ENCODE measurements around the gene ZMYND10. TPM values are rescaled to one million over a fixed set of nuclear protein-coding genes. Genes with fewer than 3 reads are reported as not detected.

The ZMYND10 gene
- polyA plus RNA-seq, 1 donor (not counting 4 experiments of a cell fraction or from before 2014, with no cell fraction given) = 0.21 TPM

DNA sequence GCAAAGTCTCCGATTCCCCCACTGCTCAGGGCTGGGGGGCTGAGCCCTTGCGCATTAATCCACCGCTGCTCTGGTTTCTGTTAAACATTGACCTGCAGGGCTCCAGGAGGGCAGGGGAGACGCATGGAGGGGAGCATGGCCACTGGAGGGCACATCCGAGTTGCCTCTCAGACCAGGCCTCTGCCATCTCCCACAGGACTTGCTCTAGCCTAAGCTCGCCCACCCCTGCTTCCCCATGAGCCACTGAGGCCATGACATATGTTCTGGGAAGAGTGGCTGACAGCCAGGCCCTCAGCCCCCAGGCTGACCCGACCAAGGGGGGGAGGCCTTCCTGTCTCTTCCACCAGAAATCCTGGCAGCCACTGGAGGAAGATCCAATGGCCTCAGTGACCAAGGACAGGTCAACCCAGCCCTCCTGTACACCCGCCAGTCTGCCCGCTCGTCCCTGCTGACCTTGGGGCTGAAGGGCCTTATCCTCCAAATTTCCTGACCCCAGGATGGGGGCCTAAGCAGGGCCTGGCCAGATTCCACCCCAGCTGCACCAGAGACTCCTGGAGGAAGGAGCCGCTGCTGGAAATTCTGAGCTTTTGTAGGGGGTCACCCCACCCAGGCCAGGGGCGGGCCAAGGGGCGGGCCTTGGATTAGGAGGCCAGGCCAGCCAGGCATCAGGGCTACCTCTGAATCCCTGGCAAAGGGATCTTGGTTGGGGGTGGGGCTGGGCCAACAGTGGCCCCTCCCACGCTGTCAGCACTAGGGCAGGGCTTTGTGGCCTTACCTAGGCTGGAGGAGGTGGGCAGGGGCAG is 42.3 kb downstream of the ZMYND10 start, which contains the start of gene HYAL1:
HYAL1 (minus strand) TSS at position 562 of the 803 bp plus-strand sequence. CDS start 618 bp downstream, outside the sequence.
- Histone ChIP-seq H3K9ac (ENCODE audit: control insufficient read depth, extremely low read depth, insufficient read depth, low read length) (peak within 1 kb of the TSS; percentile 41), H3K27ac (ENCODE audit: control insufficient read depth, insufficient read depth, low read length) (peak within 1 kb of the TSS; percentile 60), H3K79me2 (ENCODE audit: control insufficient read depth, insufficient read depth, low read length) (peaks cover 8% of the 10 kb centered on the region), H3K9me1 (ENCODE audit: control insufficient read depth, extremely low read depth, insufficient read depth, low read length) (peaks cover 3% of the 10 kb centered on the region), H4K20me1 (ENCODE audit: control insufficient read depth, extremely low read depth, insufficient read depth, low read length) (no peaks in the 10 kb centered on the region), H3K9me3 (ENCODE audit: control insufficient read depth, low read depth, low read length) (no peaks in the 10 kb centered on the region), H3K27me3 (ENCODE audit: control insufficient read depth, extremely low read depth, insufficient read depth, low read length) (no peaks in the 10 kb centered on the region), H3K36me3 (ENCODE audit: control insufficient read depth in 2 of 2, extremely low read depth in 1 of 2, insufficient read depth in 2 of 2, low read length in 2 of 2) (no peaks in the 10 kb centered on the region), H3K4me2 (ENCODE audit: control insufficient read depth, extremely low read depth, insufficient read depth, low read depth, low read length) (peak within 1 kb of the TSS; percentile 37), H2AFZ (ENCODE audit: control insufficient read depth, low read length) (no peak within 1 kb of the TSS), H3K4me3 (ENCODE audit: control insufficient read depth in 2 of 3, extremely low read depth in 1 of 3, insufficient read depth in 2 of 3, low read depth in 1 of 3, low read length in 3 of 3) (peak within 1 kb of the TSS in 2 of 3 experiments; percentile 11 to 14), H3K4me1 (ENCODE audit: control insufficient read depth, extremely low read depth, insufficient read depth, low read length) (peaks cover 36% of the 10 kb centered on the region)
- TF ChIP-seq EZH2 (IDR thresholded peaks at IDR 0.05; ENCODE audit: low read length) (no peak), CTCF (optimal IDR thresholded peaks at IDR 0.05 in 1 of 3, IDR thresholded peaks at IDR 0.05 in 1 of 3, conservative IDR thresholded peaks at IDR 0.05 in 1 of 3; ENCODE audit: extremely low read depth in 1 of 3, insufficient read depth in 2 of 3, low read length in 3 of 3) (peak in 2 of 3 experiments; percentile 12 to 26)
- DNase-seq (ENCODE audit: low read depth, low spot score) = no peak
- FAIRE-seq = peak; percentile 13
- dilution Hi-C loops (cut with MboI; ENCODE audit: extremely low pct_ligation_motif_present, low sequenced_read_pairs) = no loop called here

DNA sequence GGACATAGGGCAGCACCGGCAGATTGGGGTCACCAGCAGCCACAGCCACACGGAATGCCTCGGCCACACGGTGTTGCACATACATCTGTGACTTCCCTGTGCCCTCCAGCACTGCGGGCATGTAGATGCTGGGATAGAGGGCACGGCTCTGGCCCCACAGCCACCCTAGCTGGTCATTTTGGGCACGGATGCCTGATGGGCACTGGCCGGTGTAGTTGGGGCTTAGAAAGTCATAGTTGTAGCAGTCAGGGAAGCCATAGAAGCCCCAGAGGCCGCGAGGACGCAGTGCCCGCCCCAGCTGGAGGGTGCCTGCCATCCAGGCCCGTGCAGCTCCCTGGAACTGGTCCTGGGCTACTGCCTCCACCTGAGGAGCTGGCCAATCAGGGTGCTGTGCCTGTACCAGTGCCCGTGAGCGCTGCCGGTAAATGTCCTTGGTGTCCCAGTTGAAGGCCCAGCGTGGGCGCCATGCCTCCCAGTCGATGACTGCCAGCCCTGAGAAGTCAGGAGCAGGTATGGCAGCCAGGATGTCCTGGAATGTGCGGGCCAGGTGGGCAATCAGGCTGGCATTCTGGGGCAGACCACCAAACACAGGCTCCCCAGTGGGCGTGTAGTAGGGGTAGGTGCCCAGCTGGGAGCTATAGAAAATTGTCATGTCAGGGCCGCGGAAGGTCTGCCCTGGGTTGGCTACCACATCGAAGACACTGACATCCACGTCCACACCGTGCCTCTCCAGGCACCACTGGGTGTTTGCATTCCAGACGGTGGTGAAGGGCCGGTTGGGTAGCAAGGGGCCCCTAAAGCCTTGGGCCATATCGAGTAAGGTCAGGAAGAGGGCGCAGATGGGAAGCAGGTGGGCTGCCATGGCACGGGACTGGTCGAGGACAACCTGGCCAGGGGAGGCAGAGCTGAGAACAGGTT is 43.2 kb downstream of the ZMYND10 start:
- DNase-seq (ENCODE audit: low read depth, low spot score) (no peak), FAIRE-seq (no peak)
- Histone ChIP-seq H2AFZ (ENCODE audit: control insufficient read depth, low read length) (no peak overlapping the region), H3K27me3 (ENCODE audit: control insufficient read depth, extremely low read depth, insufficient read depth, low read length) (no peaks in the 10 kb centered on the region), H3K36me3 (ENCODE audit: control insufficient read depth in 2 of 2, extremely low read depth in 1 of 2, insufficient read depth in 2 of 2, low read length in 2 of 2) (no peaks in the 10 kb centered on the region), H3K9ac (ENCODE audit: control insufficient read depth, extremely low read depth, insufficient read depth, low read length) (no peak overlapping the region), H4K20me1 (ENCODE audit: control insufficient read depth, extremely low read depth, insufficient read depth, low read length) (no peaks in the 10 kb centered on the region), H3K9me1 (ENCODE audit: control insufficient read depth, extremely low read depth, insufficient read depth, low read length) (peaks cover 5% of the 10 kb centered on the region), H3K79me2 (ENCODE audit: control insufficient read depth, insufficient read depth, low read length) (peaks cover 9% of the 10 kb centered on the region), H3K27ac (ENCODE audit: control insufficient read depth, insufficient read depth, low read length) (peak overlapping the region; percentile 60), H3K4me2 (ENCODE audit: control insufficient read depth, extremely low read depth, insufficient read depth, low read depth, low read length) (peak overlapping the region; percentile 37), H3K9me3 (ENCODE audit: control insufficient read depth, low read depth, low read length) (no peaks in the 10 kb centered on the region), H3K4me1 (ENCODE audit: control insufficient read depth, extremely low read depth, insufficient read depth, low read length) (peaks cover 39% of the 10 kb centered on the region), H3K4me3 (ENCODE audit: control insufficient read depth in 2 of 3, extremely low read depth in 1 of 3, insufficient read depth in 2 of 3, low read depth in 1 of 3, low read length in 3 of 3) (no peak overlapping the region)
- dilution Hi-C loops (cut with MboI; ENCODE audit: extremely low pct_ligation_motif_present, low sequenced_read_pairs) = no loop called here
- TF ChIP-seq EZH2 (IDR thresholded peaks at IDR 0.05; ENCODE audit: low read length) = no peak
- TF ChIP-seq CTCF (optimal IDR thresholded peaks at IDR 0.05 in 1 of 3, IDR thresholded peaks at IDR 0.05 in 1 of 3, conservative IDR thresholded peaks at IDR 0.05 in 1 of 3; ENCODE audit: extremely low read depth in 1 of 3, insufficient read depth in 2 of 3, low read length in 3 of 3) = no peak
